ENCODE measurements around the gene ELMOD2.

DNA sequence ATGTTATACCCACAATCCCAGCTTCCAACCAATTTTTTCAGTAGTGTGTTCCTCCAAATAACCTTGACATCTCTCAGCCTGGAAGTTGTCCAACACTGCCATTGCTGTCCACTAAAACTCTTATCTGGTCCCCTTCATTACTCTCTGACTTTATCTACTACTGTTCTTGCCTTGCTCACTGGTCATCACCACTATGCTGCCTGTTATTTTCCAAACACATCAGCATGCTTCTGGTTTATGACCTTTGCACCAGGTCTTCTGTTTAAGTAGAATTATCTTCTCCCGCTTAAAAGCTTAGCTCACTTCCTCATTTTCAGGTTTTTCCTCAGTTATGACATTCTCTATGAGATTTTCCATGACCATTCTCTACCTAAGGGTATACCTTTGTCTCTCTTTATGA lies 5.5 kb downstream of the ELMOD2 start:
- TF ChIP-seq, protein P1, sequence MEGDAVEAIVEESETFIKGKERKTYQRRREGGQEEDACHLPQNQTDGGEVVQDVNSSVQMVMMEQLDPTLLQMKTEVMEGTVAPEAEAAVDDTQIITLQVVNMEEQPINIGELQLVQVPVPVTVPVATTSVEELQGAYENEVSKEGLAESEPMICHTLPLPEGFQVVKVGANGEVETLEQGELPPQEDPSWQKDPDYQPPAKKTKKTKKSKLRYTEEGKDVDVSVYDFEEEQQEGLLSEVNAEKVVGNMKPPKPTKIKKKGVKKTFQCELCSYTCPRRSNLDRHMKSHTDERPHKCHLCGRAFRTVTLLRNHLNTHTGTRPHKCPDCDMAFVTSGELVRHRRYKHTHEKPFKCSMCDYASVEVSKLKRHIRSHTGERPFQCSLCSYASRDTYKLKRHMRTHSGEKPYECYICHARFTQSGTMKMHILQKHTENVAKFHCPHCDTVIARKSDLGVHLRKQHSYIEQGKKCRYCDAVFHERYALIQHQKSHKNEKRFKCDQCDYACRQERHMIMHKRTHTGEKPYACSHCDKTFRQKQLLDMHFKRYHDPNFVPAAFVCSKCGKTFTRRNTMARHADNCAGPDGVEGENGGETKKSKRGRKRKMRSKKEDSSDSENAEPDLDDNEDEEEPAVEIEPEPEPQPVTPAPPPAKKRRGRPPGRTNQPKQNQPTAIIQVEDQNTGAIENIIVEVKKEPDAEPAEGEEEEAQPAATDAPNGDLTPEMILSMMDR (IDR thresholded peaks at IDR 0.05 in 4 of 5, conservative IDR thresholded peaks at IDR 0.05 in 1 of 5): no peak
- TF ChIP-seq POLR2A (IDR thresholded peaks at IDR 0.05): no peak

Data from gastrocnemius medialis (tissue), 4 donors.